Measurements from ENCODE around the gene JARID2. TPM values are rescaled to one million over a fixed set of nuclear protein-coding genes. Genes with fewer than 3 reads are reported as not detected.

JARID2 gene
- total and polyA plus RNA-seq, 7 donors: 1.1 to 16.1 (median 4.9) TPM

GRCh38 chr6:15549371-15549770 lies 303.5 kb downstream of the JARID2 start:
- Histone ChIP-seq H3K36me3 (ENCODE audit: insufficient read depth in 1 of 2, low read depth in 1 of 2) (no peaks in the 10 kb centered on the region), H3K4me3 (no peak overlapping the region), H3K9me3 (no peaks in the 10 kb centered on the region), H3K27me3 (ENCODE audit: insufficient read depth in 3 of 3, low read length in 2 of 3) (no peaks in the 10 kb centered on the region), H3K27ac (no peak overlapping the region), H3K4me1 (peaks cover 15% of the 10 kb centered on the region)
- ATAC-seq: no peak
- TF ChIP-seq, protein P1, sequence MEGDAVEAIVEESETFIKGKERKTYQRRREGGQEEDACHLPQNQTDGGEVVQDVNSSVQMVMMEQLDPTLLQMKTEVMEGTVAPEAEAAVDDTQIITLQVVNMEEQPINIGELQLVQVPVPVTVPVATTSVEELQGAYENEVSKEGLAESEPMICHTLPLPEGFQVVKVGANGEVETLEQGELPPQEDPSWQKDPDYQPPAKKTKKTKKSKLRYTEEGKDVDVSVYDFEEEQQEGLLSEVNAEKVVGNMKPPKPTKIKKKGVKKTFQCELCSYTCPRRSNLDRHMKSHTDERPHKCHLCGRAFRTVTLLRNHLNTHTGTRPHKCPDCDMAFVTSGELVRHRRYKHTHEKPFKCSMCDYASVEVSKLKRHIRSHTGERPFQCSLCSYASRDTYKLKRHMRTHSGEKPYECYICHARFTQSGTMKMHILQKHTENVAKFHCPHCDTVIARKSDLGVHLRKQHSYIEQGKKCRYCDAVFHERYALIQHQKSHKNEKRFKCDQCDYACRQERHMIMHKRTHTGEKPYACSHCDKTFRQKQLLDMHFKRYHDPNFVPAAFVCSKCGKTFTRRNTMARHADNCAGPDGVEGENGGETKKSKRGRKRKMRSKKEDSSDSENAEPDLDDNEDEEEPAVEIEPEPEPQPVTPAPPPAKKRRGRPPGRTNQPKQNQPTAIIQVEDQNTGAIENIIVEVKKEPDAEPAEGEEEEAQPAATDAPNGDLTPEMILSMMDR (IDR thresholded peaks at IDR 0.05): no peak
- no peak for DNase-seq
- intact Hi-C loops (cut with DNase I): no loop called here
- 75 to 87% (median 81%) methylated on average over 13 to 14 of the region's 14 CpGs for WGBS, 3 donors

DNA sequence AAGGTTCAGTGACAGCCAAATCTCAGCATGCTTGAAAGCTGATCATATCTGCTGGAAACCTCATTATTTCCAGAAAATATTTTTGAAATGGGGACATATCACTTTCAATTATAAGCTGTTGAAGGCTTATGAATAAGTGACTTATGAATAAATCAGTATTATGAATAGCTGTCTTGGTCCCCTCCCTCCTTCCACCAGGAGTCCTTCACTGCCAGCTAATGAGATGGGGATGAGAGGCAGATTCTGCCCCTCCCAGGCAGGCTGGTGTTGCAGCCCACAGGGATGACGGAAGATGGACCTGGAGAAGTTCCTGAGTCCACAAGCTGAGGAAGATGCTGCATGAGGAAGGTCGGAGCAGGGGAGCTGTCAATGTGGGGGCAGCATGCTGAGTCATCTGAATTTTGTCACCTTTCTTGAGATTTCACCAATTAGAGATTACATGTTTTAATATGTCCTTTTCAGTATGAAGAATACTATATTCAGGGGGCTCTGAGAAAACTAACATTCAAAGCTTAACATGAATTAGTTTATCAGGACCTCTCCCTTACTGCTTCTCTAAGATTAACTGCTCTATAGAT lies 304.8 kb downstream of the JARID2 start:
- H3K27me3 ChIP-seq (ENCODE audit: insufficient read depth in 3 of 3, low read length in 2 of 3): no peaks in the 10 kb centered on the region
- H3K4me1 ChIP-seq: peaks cover 15% of the 10 kb centered on the region
- WGBS, 3 donors: 76 to 83% (median 78%) methylated on average over 2 of the region's 2 CpGs
- no peak for ATAC-seq
- H3K9me3 ChIP-seq: no peaks in the 10 kb centered on the region
- TF ChIP-seq, protein P1 (IDR thresholded peaks at IDR 0.05): no peak
- H3K4me3 ChIP-seq: no peak overlapping the region
- no peaks in the 10 kb centered on the region for H3K36me3 ChIP-seq (ENCODE audit: insufficient read depth in 1 of 2, low read depth in 1 of 2)
- no peak overlapping the region for H3K27ac ChIP-seq
- intact Hi-C loops (cut with DNase I): no loop called here
- DNase-seq: no peak

DNA sequence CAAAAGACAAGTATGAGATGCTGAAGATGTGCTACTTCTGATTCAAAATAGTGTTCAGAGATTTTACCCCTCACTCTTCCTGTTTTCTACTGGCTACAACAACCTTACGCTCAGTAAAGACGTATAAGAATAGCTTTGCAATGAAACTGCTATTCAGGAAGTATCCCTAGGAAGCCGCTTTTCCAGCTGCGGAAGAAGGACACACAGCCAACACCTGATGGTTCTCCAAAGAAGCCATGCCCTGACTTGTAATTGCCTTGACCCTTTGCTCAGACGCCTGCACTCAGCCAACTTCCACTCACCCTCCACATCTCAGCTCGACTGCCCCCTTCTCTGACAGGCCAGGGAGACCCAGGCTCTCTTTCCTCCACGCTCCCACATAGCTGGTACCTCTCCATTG lies 305.4 kb downstream of the JARID2 start:
- Histone ChIP-seq H3K27me3 (ENCODE audit: insufficient read depth in 3 of 3, low read length in 2 of 3) (no peaks in the 10 kb centered on the region), H3K36me3 (ENCODE audit: insufficient read depth in 1 of 2, low read depth in 1 of 2) (no peaks in the 10 kb centered on the region), H3K27ac (no peak overlapping the region), H3K4me3 (no peak overlapping the region), H3K9me3 (no peaks in the 10 kb centered on the region), H3K4me1 (peaks cover 15% of the 10 kb centered on the region)
- TF ChIP-seq, protein P1 (IDR thresholded peaks at IDR 0.05): no peak
- DNase-seq (no peak), ATAC-seq (no peak)
- WGBS, 3 donors: 72 to 93% (median 83%) methylated on average over 7 of the region's 7 CpGs
- intact Hi-C loops (cut with DNase I): no loop called here

DNA sequence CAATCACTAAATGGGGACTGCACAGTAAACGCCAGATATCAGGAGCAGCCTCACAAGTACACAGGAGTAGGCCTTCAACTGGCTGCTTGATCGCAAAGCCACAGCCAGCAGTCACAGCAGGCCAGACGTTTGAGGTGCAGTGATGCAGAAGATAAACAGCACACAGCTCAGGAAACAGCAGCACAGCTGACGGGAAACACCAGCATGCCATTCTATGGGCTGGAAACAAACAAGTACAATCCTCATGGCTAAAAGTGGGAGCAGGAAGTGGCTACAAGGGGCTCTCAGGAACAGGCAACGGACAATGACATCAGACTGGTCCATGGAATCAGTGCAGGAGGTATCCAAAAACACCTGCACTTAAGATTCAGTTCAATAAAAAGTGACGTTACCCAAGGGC lies 305.9 kb downstream of the JARID2 start:
- Histone ChIP-seq H3K27me3 (ENCODE audit: insufficient read depth in 3 of 3, low read length in 2 of 3) (no peaks in the 10 kb centered on the region), H3K27ac (no peak overlapping the region), H3K36me3 (ENCODE audit: insufficient read depth in 1 of 2, low read depth in 1 of 2) (no peaks in the 10 kb centered on the region), H3K9me3 (no peaks in the 10 kb centered on the region), H3K4me3 (no peak overlapping the region), H3K4me1 (peaks cover 15% of the 10 kb centered on the region)
- DNase-seq: no peak
- ATAC-seq: peak in 2 of 4 donors; percentile 31 to 43
- 53 to 57% (median 57%) methylated on average over 6 of the region's 6 CpGs for WGBS, 3 donors
- TF ChIP-seq, protein P1 (IDR thresholded peaks at IDR 0.05): no peak
- intact Hi-C loops (cut with DNase I): no loop called here

DNA sequence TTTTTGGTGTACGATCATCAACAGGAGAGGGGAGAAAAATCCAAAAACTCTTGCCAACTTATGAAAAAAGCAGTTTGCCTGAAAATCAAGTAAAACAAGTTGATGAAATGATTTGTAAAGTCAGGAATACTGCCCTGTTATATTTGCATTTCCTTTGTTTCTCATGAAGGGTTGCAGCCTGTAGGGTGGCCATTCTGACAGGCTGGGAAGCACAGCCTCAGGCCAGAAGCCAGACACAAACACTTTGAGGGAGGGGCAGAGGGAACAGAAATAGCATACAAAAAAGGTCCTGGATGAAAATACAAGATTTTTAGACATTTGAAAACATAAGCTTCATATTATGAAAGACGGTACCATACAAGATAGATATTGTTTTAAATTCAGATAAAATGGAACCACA lies 307.2 kb downstream of the JARID2 start:
- Histone ChIP-seq H3K27me3 (ENCODE audit: insufficient read depth in 3 of 3, low read length in 2 of 3) (no peaks in the 10 kb centered on the region), H3K9me3 (no peaks in the 10 kb centered on the region), H3K36me3 (ENCODE audit: insufficient read depth in 1 of 2, low read depth in 1 of 2) (no peaks in the 10 kb centered on the region), H3K4me3 (no peak overlapping the region), H3K4me1 (peaks cover 15% of the 10 kb centered on the region), H3K27ac (no peak overlapping the region)
- TF ChIP-seq, protein P1 (IDR thresholded peaks at IDR 0.05): no peak
- 92 to 95% (median 93%) methylated on average over 2 of the region's 2 CpGs for WGBS, 3 donors
- DNase-seq (no peak), ATAC-seq (no peak)
- intact Hi-C loops (cut with DNase I): no loop called here
